ENCODE data around the gene SYNDIG1. TPM values are rescaled to one million over a fixed set of nuclear protein-coding genes. Genes with fewer than 3 reads are reported as not detected.

SYNDIG1 gene
- total RNA-seq, 1 donor from 2014 or later, result not detected

DNA sequence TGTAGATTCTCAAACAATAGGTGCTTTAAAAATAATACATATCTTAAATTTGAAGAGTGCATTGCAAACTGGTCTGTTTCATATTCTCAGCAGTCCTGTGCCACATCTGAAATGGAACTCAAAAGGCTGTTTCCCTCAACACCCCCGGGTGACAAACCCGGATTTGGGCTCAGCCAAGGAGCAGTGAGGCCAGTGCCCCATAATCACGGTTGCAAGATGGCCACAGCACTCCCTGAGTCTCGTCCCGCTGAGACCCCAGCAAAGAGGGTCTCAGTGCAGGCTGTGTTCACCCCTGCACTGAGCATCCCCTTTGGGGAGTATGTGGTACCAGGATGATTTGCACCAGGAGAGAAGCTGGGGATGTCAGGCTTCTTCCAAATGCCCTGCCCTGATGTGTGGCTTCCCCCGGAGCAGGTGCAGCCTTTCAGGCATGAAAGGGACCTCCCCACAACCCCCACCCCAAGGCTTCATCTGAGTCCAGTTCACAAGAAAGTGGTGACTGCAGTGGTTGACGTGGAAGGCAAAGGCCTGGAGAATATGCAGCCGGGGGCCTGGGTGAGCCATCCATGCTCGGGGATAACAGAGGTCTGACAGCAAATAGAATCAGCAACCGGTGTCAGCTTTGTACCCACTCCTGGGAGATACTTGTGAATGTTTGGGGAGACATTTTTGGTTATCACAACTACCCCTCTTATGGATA is 202.9 kb downstream of the SYNDIG1 start:
- DNase-seq (ENCODE audit: low read depth), result no peak
- Histone ChIP-seq H3K27me3 (ENCODE audit: control insufficient read depth, insufficient read depth, low read length) (no peaks in the 10 kb centered on the region), H3K4me3 (ENCODE audit: low read depth, low read length) (no peak overlapping the region), H3K36me3 (ENCODE audit: control insufficient read depth, insufficient read depth, low read length) (no peaks in the 10 kb centered on the region)
- FAIRE-seq, result no peak
- no peak for TF ChIP-seq CTCF (IDR thresholded peaks at IDR 0.05; ENCODE audit: insufficient read depth, low read length, severe bottlenecking)

DNA sequence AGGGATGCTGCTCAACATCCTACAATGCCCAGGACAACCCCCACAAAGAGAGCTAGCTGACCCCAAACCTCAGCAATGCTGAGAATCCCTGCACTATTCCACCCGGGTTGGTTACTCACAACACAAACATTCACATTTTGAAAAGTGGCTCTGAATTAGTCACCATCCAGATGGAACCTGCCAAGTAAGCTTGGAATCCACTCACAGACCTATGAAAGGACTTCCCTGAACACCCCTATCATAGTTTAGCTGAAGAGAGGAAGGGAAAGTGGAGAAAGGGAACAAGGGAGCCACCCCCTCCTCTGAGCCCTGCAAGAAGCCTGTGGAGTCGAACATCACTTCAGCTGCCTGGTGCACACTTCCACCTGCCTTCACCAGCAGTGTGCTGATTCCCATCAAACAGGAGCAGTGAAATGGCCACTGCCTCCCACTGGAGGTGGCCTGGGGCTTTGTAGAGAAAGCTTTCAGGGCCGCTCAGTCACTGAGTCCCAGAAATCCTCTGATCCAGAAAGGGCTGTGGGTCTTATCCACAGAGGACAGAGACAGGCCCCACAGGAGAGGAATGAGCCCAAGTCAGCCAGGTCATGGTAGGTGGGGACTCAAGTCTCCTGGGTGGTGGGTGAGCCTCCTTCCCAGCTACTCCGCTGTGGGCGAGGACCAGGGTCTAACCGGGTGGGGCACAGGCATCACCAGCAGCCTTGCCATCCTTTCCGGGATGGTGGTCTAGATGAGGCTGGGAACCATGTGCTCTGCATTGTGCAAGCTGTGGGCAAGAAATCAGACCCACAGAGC is 203.7 kb downstream of the SYNDIG1 start:
- Histone ChIP-seq H3K4me3 (ENCODE audit: low read depth, low read length) (no peak overlapping the region), H3K36me3 (ENCODE audit: control insufficient read depth, insufficient read depth, low read length) (no peaks in the 10 kb centered on the region), H3K27me3 (ENCODE audit: control insufficient read depth, insufficient read depth, low read length) (no peaks in the 10 kb centered on the region)
- DNase-seq (ENCODE audit: low read depth) (peak; percentile 71), FAIRE-seq (no peak)
- TF ChIP-seq CTCF (IDR thresholded peaks at IDR 0.05; ENCODE audit: insufficient read depth, low read length, severe bottlenecking), result no peak

- Histone ChIP-seq H3K4me3 (ENCODE audit: low read depth, low read length) (no peak overlapping the region), H3K27me3 (ENCODE audit: control insufficient read depth, insufficient read depth, low read length) (no peaks in the 10 kb centered on the region), H3K36me3 (ENCODE audit: control insufficient read depth, insufficient read depth, low read length) (no peaks in the 10 kb centered on the region)
- peak; percentile 86 for FAIRE-seq
- peak; percentile 62 for DNase-seq (ENCODE audit: low read depth)
- no peak for TF ChIP-seq CTCF (IDR thresholded peaks at IDR 0.05; ENCODE audit: insufficient read depth, low read length, severe bottlenecking)
Measured at GRCh38 chr20:24673678-24674570, 204.5 kb downstream of the SYNDIG1 start.

- Histone ChIP-seq H3K36me3 (ENCODE audit: control insufficient read depth, insufficient read depth, low read length) (no peaks in the 10 kb centered on the region), H3K27me3 (ENCODE audit: control insufficient read depth, insufficient read depth, low read length) (no peaks in the 10 kb centered on the region), H3K4me3 (ENCODE audit: low read depth, low read length) (no peak overlapping the region)
- DNase-seq (ENCODE audit: low read depth) (no peak), FAIRE-seq (no peak)
- no peak for TF ChIP-seq CTCF (IDR thresholded peaks at IDR 0.05; ENCODE audit: insufficient read depth, low read length, severe bottlenecking)
Measured at GRCh38 chr20:24674921-24675605, 205.6 kb downstream of the SYNDIG1 start.

DNA sequence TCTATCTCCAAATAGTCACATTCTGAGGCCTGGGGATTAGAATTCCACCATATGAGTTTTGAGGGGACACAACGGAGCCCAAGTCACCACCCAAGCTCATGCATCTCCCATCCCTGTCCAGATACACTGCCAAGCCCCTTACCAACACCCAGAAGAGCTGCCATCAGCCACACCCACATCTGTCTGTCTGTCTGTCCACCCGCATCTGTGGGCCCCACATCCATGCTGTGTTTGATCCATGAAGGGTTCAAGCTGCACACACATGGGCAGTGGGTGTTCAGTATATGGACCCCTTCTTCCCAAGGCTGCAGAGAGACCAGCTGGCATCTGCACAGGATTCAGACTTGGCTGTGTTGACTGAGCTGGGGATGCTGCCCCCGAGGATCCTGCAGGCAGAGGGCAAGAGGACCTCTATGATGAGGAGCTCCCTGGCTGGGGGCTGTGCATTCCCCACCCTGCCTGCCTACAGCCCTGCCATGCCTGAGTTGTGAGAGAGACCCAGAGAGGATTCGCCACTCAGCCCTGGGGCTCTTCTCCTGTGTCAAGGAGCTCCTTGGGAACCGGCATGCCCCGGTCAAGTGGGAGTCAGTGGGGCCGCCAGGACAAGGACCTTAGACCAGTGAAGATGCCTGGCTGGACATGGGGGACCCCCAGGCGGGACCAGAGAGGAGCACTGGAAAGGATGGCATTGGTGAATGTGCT is 206.4 kb downstream of the SYNDIG1 start:
- Histone ChIP-seq H3K36me3 (ENCODE audit: control insufficient read depth, insufficient read depth, low read length) (no peaks in the 10 kb centered on the region), H3K27me3 (ENCODE audit: control insufficient read depth, insufficient read depth, low read length) (no peaks in the 10 kb centered on the region), H3K4me3 (ENCODE audit: low read depth, low read length) (no peak overlapping the region)
- TF ChIP-seq CTCF (IDR thresholded peaks at IDR 0.05; ENCODE audit: insufficient read depth, low read length, severe bottlenecking), result no peak
- FAIRE-seq (no peak), DNase-seq (ENCODE audit: low read depth) (no peak)
